PFSK-1 (cell line): Measurements from ENCODE around the gene DPYD.

Source experiments
- SIN3A ChIP-seq: IDR thresholded peaks from 2 replicates; pipeline ENCODE4 v1.6.1; 2012; ENCODE audit warnings: mild to moderate bottlenecking, low read length, moderate library complexity, borderline replicate concordance; ENCODE audit not compliant: insufficient read depth
- TF ChIP-seq, protein P1 (sequence below), 2 experiments: IDR thresholded peaks; 2 replicates each; pipeline versions ENCODE4 v1.6.1 to v1.8.0; 2011 to 2012; ENCODE audit warnings: low read depth in 2 of 2, low read length in 2 of 2, control low read depth in 1 of 2, inconsistent platforms in 1 of 2, mild to moderate bottlenecking in 1 of 2, moderate library complexity in 1 of 2; ENCODE audit not compliant: insufficient read depth in 1 of 2

DNA sequence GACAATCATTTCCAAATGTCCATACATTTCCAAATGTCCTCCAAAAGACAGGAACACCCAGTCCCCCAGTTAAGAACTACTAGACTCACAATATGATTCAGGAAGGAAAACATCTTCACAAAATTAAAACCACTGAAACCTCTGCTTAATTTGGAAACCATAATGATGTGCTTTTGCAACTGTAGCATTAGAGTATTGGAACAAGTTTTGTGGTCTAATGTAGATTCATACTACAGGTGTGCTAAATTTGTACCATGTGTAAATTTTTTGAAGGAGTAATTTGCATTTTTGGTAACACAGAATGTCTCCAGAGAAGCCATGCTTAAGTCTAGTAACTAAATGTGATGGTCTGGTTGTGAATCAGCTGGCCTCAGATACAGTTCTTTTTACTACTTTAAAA, 129.6 kb downstream of the DPYD start:
- TF ChIP-seq, protein P1, sequence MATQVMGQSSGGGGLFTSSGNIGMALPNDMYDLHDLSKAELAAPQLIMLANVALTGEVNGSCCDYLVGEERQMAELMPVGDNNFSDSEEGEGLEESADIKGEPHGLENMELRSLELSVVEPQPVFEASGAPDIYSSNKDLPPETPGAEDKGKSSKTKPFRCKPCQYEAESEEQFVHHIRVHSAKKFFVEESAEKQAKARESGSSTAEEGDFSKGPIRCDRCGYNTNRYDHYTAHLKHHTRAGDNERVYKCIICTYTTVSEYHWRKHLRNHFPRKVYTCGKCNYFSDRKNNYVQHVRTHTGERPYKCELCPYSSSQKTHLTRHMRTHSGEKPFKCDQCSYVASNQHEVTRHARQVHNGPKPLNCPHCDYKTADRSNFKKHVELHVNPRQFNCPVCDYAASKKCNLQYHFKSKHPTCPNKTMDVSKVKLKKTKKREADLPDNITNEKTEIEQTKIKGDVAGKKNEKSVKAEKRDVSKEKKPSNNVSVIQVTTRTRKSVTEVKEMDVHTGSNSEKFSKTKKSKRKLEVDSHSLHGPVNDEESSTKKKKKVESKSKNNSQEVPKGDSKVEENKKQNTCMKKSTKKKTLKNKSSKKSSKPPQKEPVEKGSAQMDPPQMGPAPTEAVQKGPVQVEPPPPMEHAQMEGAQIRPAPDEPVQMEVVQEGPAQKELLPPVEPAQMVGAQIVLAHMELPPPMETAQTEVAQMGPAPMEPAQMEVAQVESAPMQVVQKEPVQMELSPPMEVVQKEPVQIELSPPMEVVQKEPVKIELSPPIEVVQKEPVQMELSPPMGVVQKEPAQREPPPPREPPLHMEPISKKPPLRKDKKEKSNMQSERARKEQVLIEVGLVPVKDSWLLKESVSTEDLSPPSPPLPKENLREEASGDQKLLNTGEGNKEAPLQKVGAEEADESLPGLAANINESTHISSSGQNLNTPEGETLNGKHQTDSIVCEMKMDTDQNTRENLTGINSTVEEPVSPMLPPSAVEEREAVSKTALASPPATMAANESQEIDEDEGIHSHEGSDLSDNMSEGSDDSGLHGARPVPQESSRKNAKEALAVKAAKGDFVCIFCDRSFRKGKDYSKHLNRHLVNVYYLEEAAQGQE (IDR thresholded peaks at IDR 0.05; ENCODE audit: insufficient read depth in 1 of 2, low read depth in 2 of 2, low read length in 2 of 2) = no peak
- no peak for TF ChIP-seq SIN3A
